AG08395 (cell line): ENCODE measurements around the gene CCDC136.

Experiments
- DNase-seq: peaks from one replicate; pipeline ENCODE4 v3.0.0; 2012; ENCODE audit warnings: mixed read lengths, low spot score

Gene CCDC136

GRCh38 chr7:128791121-128791971 lies at the start of gene CCDC136:
CCDC136 (plus strand) TSS chr7:128791968; CDS start chr7:128792412, 444 bp downstream.
- DNase-seq, result peak; percentile 84

GRCh38 chr7:128742206-128742605 lies 49.6 kb upstream of the CCDC136 start:
- DNase-seq, result peak; percentile 69

- DNase-seq, result no peak
These were observed 48.5 kb upstream of the CCDC136 start for GRCh38 chr7:128743112-128743772.

GRCh38 chr7:128744366-128744905 lies 47.3 kb upstream of the CCDC136 start:
- no peak for DNase-seq

GRCh38 chr7:128745706-128746105 lies 46.1 kb upstream of the CCDC136 start:
- no peak for DNase-seq

- no peak for DNase-seq
These were observed 44.3 kb upstream of the CCDC136 start for GRCh38 chr7:128747327-128748079.

- DNase-seq, result no peak
These were observed 39.5 kb upstream of the CCDC136 start for GRCh38 chr7:128752251-128752650.

GRCh38 chr7:128755075-128755818 lies 36.5 kb upstream of the CCDC136 start:
- DNase-seq, result no peak

GRCh38 chr7:128755819-128756476 lies 35.8 kb upstream of the CCDC136 start:
- DNase-seq, result peak; percentile 85

- DNase-seq, result no peak
These were observed 34.6 kb upstream of the CCDC136 start for GRCh38 chr7:128757203-128757602.

- no peak for DNase-seq
These were observed 33.2 kb upstream of the CCDC136 start for GRCh38 chr7:128758553-128758952.

GRCh38 chr7:128759242-128759641 lies 32.5 kb upstream of the CCDC136 start:
- DNase-seq, result no peak

- no peak for DNase-seq
These were observed 28.2 kb upstream of the CCDC136 start for GRCh38 chr7:128763541-128763940.

GRCh38 chr7:128767475-128768110 lies 24.2 kb upstream of the CCDC136 start:
- no peak for DNase-seq

- DNase-seq, result no peak
These were observed 21.5 kb upstream of the CCDC136 start for GRCh38 chr7:128770233-128770632.

GRCh38 chr7:128773604-128774003 lies 18.2 kb upstream of the CCDC136 start:
- DNase-seq, result no peak

- no peak for DNase-seq
These were observed 17.6 kb upstream of the CCDC136 start for GRCh38 chr7:128774029-128774689.

GRCh38 chr7:128774921-128775320 lies 16.8 kb upstream of the CCDC136 start:
- DNase-seq, result no peak

- no peak for DNase-seq
These were observed 15.9 kb upstream of the CCDC136 start, which contains the start of gene OPN1SW for GRCh38 chr7:128775744-128776474. OPN1SW (minus strand) TSS chr7:128775794; CDS start chr7:128775781, 13 bp downstream.
